GM12878 (cell line): ENCODE measurements around the gene TRAPPC3L. TPM values are rescaled to one million over a fixed set of nuclear protein-coding genes. Genes with fewer than 3 reads are reported as not detected.

ENCODE experiments used
- ATAC-seq: fragments of 200-7000 bp; cut with Tn5 transposase; 3 replicates; pipeline ENCODE4 v1.9.1; 2020; ENCODE audit warnings: mild to moderate bottlenecking, moderate library complexity
- BruUV-seq: library from RNA; stranded (reverse); fragments of 400-500 nt; replicated peaks from 2 replicates; lab custom pipeline; 2021; lab: Mats Ljungman, UMichigan
- CTCF ChIA-PET: fragments of 300-600 bp; sonication (Branson Sonifier 250); formaldehyde crosslinking; extraction: SDS; loops from one replicate; lab custom pipeline; 2021; ENCODE audit warnings: inconsistent platforms; lab: Yijun Ruan, JAX
- POLR2A ChIA-PET: fragments of 350-600 bp; formaldehyde crosslinking; extraction: SDS; loops from one replicate; lab custom pipeline; 2021; ENCODE audit warnings: inconsistent platforms; lab: Charles Lee
- RAD21 ChIA-PET: fragments of 300-600 bp; sonication (Branson Sonifier 250); formaldehyde crosslinking; loops from one replicate; lab custom pipeline; 2023; ENCODE audit warnings: antibody characterized with exemption; ENCODE audit not compliant: unreplicated experiment; lab: Charles Lee
- SMC1A ChIA-PET: fragments of 300-600 bp; sonication (Branson Sonifier 250); formaldehyde crosslinking; loops from one replicate; lab custom pipeline; 2023; ENCODE audit not compliant: unreplicated experiment, uncharacterized antibody; lab: Charles Lee
- DNase-seq: peaks from one replicate; pipeline ENCODE4 v3.0.0-alpha.2; 2011; ENCODE audit warnings: low read depth, low spot score
- FAIRE-seq: peaks from 3 replicates; lab custom pipeline; 2011; peaks lifted over from hg19 to GRCh38; lab: Jason Lieb, UNC
- H2AFZ ChIP-seq: 2 replicates; pipeline ENCODE4 v1.6.0; 2011; ENCODE audit warnings: low read depth, low read length, control low read depth; ENCODE audit not compliant: control insufficient read depth
- H3K27ac ChIP-seq: 2 replicates; pipeline ENCODE4 v1.5.1; 2011; ENCODE audit warnings: control low read depth; ENCODE audit not compliant: control insufficient read depth, insufficient read depth
- H3K27me3 ChIP-seq, 2 experiments: replicated peaks in 1 of 2; 2 replicates each; pipeline versions ENCODE4 v1.6.0 to v1.6.1; 2011; ENCODE audit warnings: low read length in 1 of 2; ENCODE audit not compliant: control insufficient read depth in 2 of 2, insufficient read depth in 2 of 2
- H3K36me3 ChIP-seq, 2 experiments: 2 replicates each; pipeline ENCODE4 v1.5.1; 2011; ENCODE audit warnings: low read length in 1 of 2; ENCODE audit not compliant: control insufficient read depth in 2 of 2, insufficient read depth in 2 of 2
- H3K4me1 ChIP-seq: 2 replicates; pipeline ENCODE4 v1.6.1; 2011; ENCODE audit warnings: mild to moderate bottlenecking, low read length, moderate library complexity, mixed read lengths; ENCODE audit not compliant: control insufficient read depth, insufficient read depth
- H3K4me2 ChIP-seq: 2 replicates; pipeline ENCODE4 v1.6.0; 2011; ENCODE audit warnings: control low read depth; ENCODE audit not compliant: control insufficient read depth, insufficient read depth
- H3K4me3 ChIP-seq: fragments of 200-600 bp; sonication (generic); 2 replicates; pipeline ENCODE4 v1.5.1; 2016
- H3K79me2 ChIP-seq: 2 replicates; pipeline ENCODE4 v1.6.0; 2011; ENCODE audit warnings: low read length; ENCODE audit not compliant: control insufficient read depth, insufficient read depth
- H3K9ac ChIP-seq: 2 replicates; pipeline ENCODE4 v1.8.0; 2011; ENCODE audit warnings: low read length, control low read depth, mixed read lengths; ENCODE audit not compliant: control insufficient read depth, insufficient read depth
- H3K9me3 ChIP-seq: replicated peaks from 3 replicates; pipeline ENCODE4 v1.5.1; 2011; ENCODE audit warnings: mild to moderate bottlenecking, low read length; ENCODE audit not compliant: control insufficient read depth, insufficient read depth
- H4K20me1 ChIP-seq: 2 replicates; pipeline ENCODE4 v1.6.0; 2011; ENCODE audit not compliant: control insufficient read depth, insufficient read depth
- ATF3 ChIP-seq: IDR thresholded peaks from 2 replicates; pipeline ENCODE4 v1.6.1; 2011; ENCODE audit warnings: low read depth, mild to moderate bottlenecking, low read length, moderate library complexity, borderline replicate concordance; ENCODE audit errors: extremely low read depth
- BACH1 ChIP-seq: fragments of 450-650 bp; IDR thresholded peaks from 2 replicates; pipeline ENCODE4 v1.6.1; 2017; ENCODE audit warnings: mild to moderate bottlenecking, borderline replicate concordance
- BMI1 ChIP-seq: fragments of 450-650 bp; IDR thresholded peaks from 2 replicates; pipeline ENCODE4 v1.6.1; 2016; ENCODE audit warnings: mild to moderate bottlenecking, moderate library complexity, borderline replicate concordance
- HDGF ChIP-seq: fragments of 450-650 bp; IDR thresholded peaks from 2 replicates; pipeline ENCODE4 v1.6.1; 2016; ENCODE audit warnings: antibody characterized with exemption
- JUNB ChIP-seq: IDR thresholded peaks from 2 replicates; pipeline ENCODE4 v1.6.1; 2016; ENCODE audit warnings: antibody characterized with exemption, mild to moderate bottlenecking
- KAT2A ChIP-seq: conservative IDR thresholded peaks from 2 replicates; pipeline ENCODE4 v1.6.1; 2011; ENCODE audit warnings: low read depth, low read length; ENCODE audit not compliant: control insufficient read depth
- LARP7 ChIP-seq: fragments of 450-650 bp; IDR thresholded peaks from 2 replicates; pipeline ENCODE4 v1.6.1; 2017; ENCODE audit warnings: mild to moderate bottlenecking
- NFYB ChIP-seq: IDR thresholded peaks from 2 replicates; pipeline ENCODE4 v1.6.1; 2011; ENCODE audit warnings: low read depth, mild to moderate bottlenecking, low read length, improper control_type of control experiment, moderate library complexity; ENCODE audit not compliant: insufficient read depth
- RBBP5 ChIP-seq: fragments of 200-600 bp; sonication (generic); conservative IDR thresholded peaks from 2 replicates; pipeline ENCODE4 v1.6.1; 2016
- SUZ12 ChIP-seq: fragments of 200-600 bp; sonication (generic); IDR thresholded peaks from one replicate; pipeline ENCODE4 v1.6.1; 2018; ENCODE audit warnings: antibody characterized with exemption, mild to moderate bottlenecking; ENCODE audit not compliant: unreplicated experiment
- WGBS: methylation state at CpG from one replicate; pipeline ENCODE4 v1.1.6; 2016; ENCODE audit warnings: low lambda C conversion rate; ENCODE audit not compliant: insufficient replicate concordance, insufficient coverage; ENCODE audit errors: missing lambda C conversion rate; 5-methylcytosine and 5-hydroxymethylcytosine counted together
- in situ Hi-C: fragments of 300-500 bp; cut with MboI; formaldehyde crosslinking; loops from 9 replicates; pipeline ENCODE4 v1.14.3; 2018; ENCODE audit warnings: mixed read lengths
- intact Hi-C: fragments of 100-400 bp; cut with micrococcal nuclease; formaldehyde crosslinking; loops from one replicate; pipeline ENCODE4 v1.14.2; 2022; ENCODE audit not compliant: unreplicated experiment
- polyA plus RNA-seq, 11 experiments: library from polyadenylated mRNA; depleted of rRNA in 4 of 11; unstranded in 6 of 11; stranded (reverse) in 5 of 11; fragments of >200 nt; fragmentation: Nextera tagmentation in 4 of 11; fragmentation: Illumina TruSeq in 1 of 11; extraction: Ambion mirVana in 4 of 11; extraction: Trizol in 1 of 11; gene quantifications; 1 replicate in 1 of 11; 2 replicates in 10 of 11; pipeline versions ENCODE4 v1.2.1 to v1.2.3, GENCODE V29; 2011 to 2016; ENCODE audit warnings: inconsistent platforms in 2 of 11, missing spikeins in 2 of 11, low read depth in 1 of 11
- total RNA-seq, 4 experiments: library from RNA; depleted of rRNA in 3 of 4; stranded (reverse); fragments of >200 nt in 3 of 4; fragmentation: Illumina TruSeq in 1 of 4; extraction: Trizol in 1 of 4; gene quantifications; 2 replicates each; pipeline versions ENCODE4 v1.2.1 to v1.2.3, GENCODE V29; 2013 to 2021

Gene TRAPPC3L
- total and polyA plus RNA-seq, 10 of the 15 experiments (the other 5 are each of a cell fraction or from before 2014, with no cell fraction given), result not detected

DNA sequence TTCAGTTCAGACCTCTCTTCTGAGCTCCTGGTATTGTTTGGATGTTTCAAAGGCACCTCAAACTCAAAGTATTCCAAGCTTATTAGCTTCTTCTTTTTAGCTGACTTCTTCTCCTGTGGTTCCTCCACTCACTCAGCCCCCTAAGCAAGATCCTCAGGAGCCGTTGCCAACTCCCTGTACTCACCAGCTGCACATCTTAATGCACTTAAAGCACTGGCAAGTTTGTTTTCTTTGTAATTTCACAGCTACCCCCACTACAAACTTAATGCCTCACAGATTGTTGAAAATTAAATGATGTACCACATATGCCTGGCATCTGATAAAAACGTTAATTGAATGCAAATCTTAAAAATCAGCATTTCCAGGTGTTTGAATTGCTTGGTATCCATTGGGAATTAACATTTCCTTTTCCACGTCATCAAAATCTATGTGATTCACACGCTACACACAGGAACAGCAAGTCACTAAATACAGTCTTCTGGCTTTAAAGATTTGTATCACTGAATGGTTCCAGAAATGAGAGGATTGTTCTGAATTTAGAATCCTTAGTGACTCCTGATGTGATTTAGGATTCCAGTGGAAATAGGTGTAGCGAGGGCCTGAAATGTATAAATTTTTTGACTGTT lies 59.8 kb downstream of the TRAPPC3L start:
- 47% methylated on average over 5 of the region's 5 CpGs for WGBS
- CTCF ChIA-PET, result no interaction called here
- no TSS peak for BruUV-seq
- Histone ChIP-seq H3K9me3 (no peaks in the 10 kb centered on the region), H4K20me1 (no peaks in the 10 kb centered on the region), H3K27ac (no peak overlapping the region), H3K36me3 (no peaks in the 10 kb centered on the region), H3K79me2 (no peaks in the 10 kb centered on the region), H3K4me3 (no peak overlapping the region), H3K27me3 (peaks cover 0 to 1% of the 10 kb centered on the region in 2 experiments; a peak in 2 of 4 replicates), H3K4me1 (no peaks in the 10 kb centered on the region), H2AFZ (no peak overlapping the region), H3K4me2 (no peak overlapping the region), H3K9ac (no peak overlapping the region)
- DNase-seq (no peak), ATAC-seq (no peak), FAIRE-seq (no peak)
- intact Hi-C loops, result no loop called here
- in situ Hi-C loops, result no loop called here
- POLR2A ChIA-PET, result interaction anchor here (0.5 kb wide), 1 partner anchor 113 kb away, joined by 5 read pairs; no protein-coding TSS in a partner anchor
- SMC1A ChIA-PET, result no interaction called here
- RAD21 ChIA-PET, result no interaction called here
- no peak for TF ChIP-seq SUZ12
- no peak for TF ChIP-seq BACH1
- TF ChIP-seq HDGF, result no peak
- no peak for TF ChIP-seq JUNB

DNA sequence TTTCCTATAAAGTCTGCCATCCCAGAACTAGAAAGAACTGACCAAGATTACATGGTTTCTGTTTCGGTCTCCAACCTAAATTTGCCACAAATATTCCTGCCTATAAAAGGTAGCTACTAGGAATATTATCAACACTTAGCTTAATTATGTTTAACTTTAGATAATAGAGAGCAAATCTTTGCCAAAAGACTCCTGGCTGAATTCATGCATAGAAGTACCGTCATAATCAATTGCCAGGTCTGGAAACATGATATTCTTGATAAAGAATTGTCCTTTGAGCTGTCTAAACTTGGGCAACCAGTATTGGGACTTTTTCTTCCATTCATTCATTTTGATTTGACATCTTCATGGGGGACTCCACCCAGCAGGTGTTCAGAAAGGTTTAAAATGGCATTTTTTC lies 61.9 kb downstream of the TRAPPC3L start:
- POLR2A ChIA-PET, result no interaction called here
- no peak for ATAC-seq
- DNase-seq, result no peak

More for the DNA sequence above, 61.9 kb downstream of the TRAPPC3L start:
- ChIA-PET RAD21 (no interaction called here), CTCF (interaction anchor here (1.1 kb wide), 2 partner anchors 10 to 11 kb away, joined by 3 read pairs; no protein-coding TSS in a partner anchor), SMC1A (interaction anchor here (2.1 kb wide), 1 partner anchor 12 kb away, joined by 5 read pairs; no protein-coding TSS in a partner anchor)
- H3K9me3 ChIP-seq, result no peaks in the 10 kb centered on the region
- intact Hi-C loops, result no loop called here
- H3K4me3 ChIP-seq, result no peak overlapping the region
- no peaks in the 10 kb centered on the region for H3K4me1 ChIP-seq
- no peak overlapping the region for H3K27ac ChIP-seq
- H3K79me2 ChIP-seq, result no peaks in the 10 kb centered on the region
- H3K4me2 ChIP-seq, result no peak overlapping the region
- no peak overlapping the region for H2AFZ ChIP-seq
- TF ChIP-seq NFYB (no peak), LARP7 (no peak), RBBP5 (no peak), KAT2A (no peak), BMI1 (no peak), ATF3 (no peak)
- in situ Hi-C loops, result no loop called here
- H4K20me1 ChIP-seq, result no peaks in the 10 kb centered on the region
- H3K9ac ChIP-seq, result no peak overlapping the region
- no peak for FAIRE-seq
- H3K27me3 ChIP-seq, result peaks cover 0 to 1% of the 10 kb centered on the region in 2 experiments; a peak in 2 of 4 replicates
- no peaks in the 10 kb centered on the region for H3K36me3 ChIP-seq
- BruUV-seq, result no TSS peak
- whole genome bisulfite sequencing, result 28% methylated on average over 2 of the region's 2 CpGs
